GM23248 (cell line): Measurements from ENCODE around the gene SETSIP.

Experiments used
- EZH2 ChIP-seq: fragments of 200-600 bp; sonication (generic); IDR thresholded peaks from 2 replicates; pipeline ENCODE4 v1.6.1; 2018; ENCODE audit warnings: antibody characterized with exemption, mild to moderate bottlenecking; ENCODE audit not compliant: insufficient read depth, poor library complexity, severe bottlenecking
- EZH2phosphoT487 ChIP-seq: fragments of 200-600 bp; sonication (generic); IDR thresholded peaks from 2 replicates; pipeline ENCODE4 v1.6.1; 2018; ENCODE audit warnings: antibody characterized with exemption, moderate library complexity, mild to moderate bottlenecking, low read depth; ENCODE audit not compliant: insufficient read depth

DNA sequence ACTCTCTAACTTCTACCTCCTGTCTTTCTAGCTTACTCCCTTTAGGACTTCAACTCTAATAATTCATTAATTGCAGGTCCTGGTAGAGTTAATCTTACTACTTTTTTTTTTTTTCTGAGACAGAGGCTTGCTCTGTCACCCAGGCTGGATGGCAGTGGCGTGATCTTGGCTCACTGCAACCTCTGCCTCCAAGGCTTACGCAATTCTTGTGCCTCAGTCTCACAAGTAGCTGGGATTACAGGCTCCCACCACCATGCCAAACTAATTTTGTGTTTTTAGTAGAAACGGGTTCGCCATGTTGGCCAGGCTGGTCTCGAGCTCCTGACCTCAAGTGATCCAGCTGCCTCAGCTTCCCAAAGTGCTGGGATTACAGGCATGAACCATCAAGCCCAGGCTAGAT is 20.7 kb upstream of the SETSIP start:
- TF ChIP-seq EZH2 (no peak), EZH2phosphoT487 (no peak)
